Right atrium auricular region (tissue), 2 donors: ENCODE measurements around the gene ARL4A. TPM values are rescaled to one million over a fixed set of nuclear protein-coding genes. Genes with fewer than 3 reads are reported as not detected.

Source experiments
- DNase-seq: peaks from one replicate; pipeline ENCODE4 v3.0.0-alpha.2; 2019; ENCODE audit warnings: low spot score
- H3K27ac ChIP-seq, 2 donors: fragments of 200-600 bp; sonication (generic); 1 replicate in 1 of 2; 2 replicates in 1 of 2; pipeline ENCODE4 v1.5.1; 2016 to 2019
- H3K27me3 ChIP-seq, 2 donors: fragments of 200-600 bp; sonication (generic); one replicate each; pipeline versions ENCODE4 v1.5.1 to v1.6.0; 2017 to 2019
- H3K36me3 ChIP-seq: fragments of 200-600 bp; sonication (generic); one replicate; pipeline ENCODE4 v1.5.1; 2016
- H3K4me1 ChIP-seq, 2 donors: fragments of 200-600 bp; sonication (generic); one replicate each; pipeline versions ENCODE4 v1.5.1 to v1.6.0; 2017 to 2019
- H3K4me3 ChIP-seq, 2 donors: fragments of 200-600 bp; sonication (generic); 1 replicate in 1 of 2; 2 replicates in 1 of 2; pipeline ENCODE4 v1.5.1; 2017 to 2019; ENCODE audit warnings: mild to moderate bottlenecking in 1 of 2, moderate library complexity in 1 of 2
- H3K9me3 ChIP-seq, 2 donors: fragments of 200-600 bp; sonication (generic); one replicate each; pipeline ENCODE4 v1.5.1; 2019
- CTCF ChIP-seq, 2 donors: fragments of 200-600 bp; sonication (generic); IDR thresholded peaks; one replicate each; pipeline ENCODE4 v1.5.1; 2019; ENCODE audit warnings: antibody characterized with exemption in 2 of 2
- total RNA-seq, 2 donors: library from RNA; depleted of rRNA; stranded (reverse); fragments of >200 nt; gene quantifications; one replicate each; pipeline ENCODE4 v1.1.0, GENCODE V29; 2016

Gene ARL4A
- total RNA-seq, 2 donors from 2014 or later = 13.3 to 25.0 TPM

DNA sequence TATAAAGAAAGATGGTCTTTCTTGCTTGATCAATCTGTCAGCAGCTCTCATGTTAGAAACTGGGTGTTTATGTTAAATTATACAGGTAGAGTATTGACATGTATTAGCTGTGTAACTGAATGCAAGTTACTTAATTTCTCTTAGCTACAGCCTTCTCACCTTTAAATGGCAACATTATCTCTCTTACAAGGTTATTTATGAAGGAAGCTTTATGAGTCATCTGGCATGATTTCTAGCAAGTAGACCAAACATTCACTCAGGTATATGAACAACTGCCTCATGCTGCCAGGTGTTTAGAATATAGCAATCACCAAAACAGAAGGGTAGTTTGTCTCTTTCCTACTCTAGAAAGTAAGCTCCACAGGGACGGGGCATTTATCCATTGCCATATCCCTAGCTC lies 8.5 kb downstream of the ARL4A start:
- Histone ChIP-seq H3K9me3 (peaks cover 0 to 2% of the 10 kb centered on the region in 2 donors), H3K27me3 (no peaks in the 10 kb centered on the region), H3K27ac (no peak overlapping the region), H3K4me1 (no peaks in the 10 kb centered on the region), H3K4me3 (no peak overlapping the region), H3K36me3 (no peaks in the 10 kb centered on the region)
- no peak for DNase-seq
- no peak for TF ChIP-seq CTCF (IDR thresholded peaks at IDR 0.05)

DNA sequence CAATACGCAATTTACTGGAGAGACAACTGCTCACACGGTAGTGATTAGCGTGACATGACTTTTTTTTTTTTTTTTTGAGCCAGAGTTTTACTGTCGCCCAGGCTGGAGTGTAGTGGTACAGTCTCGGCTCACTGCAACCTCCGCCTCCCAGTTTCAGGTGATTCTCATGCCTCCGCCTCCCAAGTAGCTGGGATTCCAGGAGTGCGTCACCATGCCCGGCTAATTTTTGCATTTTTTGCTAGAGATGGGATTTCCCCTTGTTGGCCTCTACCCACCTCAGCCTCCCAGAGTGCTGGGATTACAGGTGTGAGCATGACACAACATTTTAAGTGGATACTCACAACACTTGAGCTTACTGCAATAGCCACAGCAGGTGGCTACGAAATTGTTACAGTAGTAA lies 11.9 kb downstream of the ARL4A start:
- no peak for TF ChIP-seq CTCF (IDR thresholded peaks at IDR 0.05)
- no peaks in the 10 kb centered on the region for H3K4me1 ChIP-seq
- no peak overlapping the region for H3K27ac ChIP-seq
- H3K27me3 ChIP-seq = no peaks in the 10 kb centered on the region
- no peak overlapping the region for H3K4me3 ChIP-seq
- no peak for DNase-seq
- no peaks in the 10 kb centered on the region for H3K36me3 ChIP-seq
- peaks cover 0 to 13% of the 10 kb centered on the region in 2 donors for H3K9me3 ChIP-seq

DNA sequence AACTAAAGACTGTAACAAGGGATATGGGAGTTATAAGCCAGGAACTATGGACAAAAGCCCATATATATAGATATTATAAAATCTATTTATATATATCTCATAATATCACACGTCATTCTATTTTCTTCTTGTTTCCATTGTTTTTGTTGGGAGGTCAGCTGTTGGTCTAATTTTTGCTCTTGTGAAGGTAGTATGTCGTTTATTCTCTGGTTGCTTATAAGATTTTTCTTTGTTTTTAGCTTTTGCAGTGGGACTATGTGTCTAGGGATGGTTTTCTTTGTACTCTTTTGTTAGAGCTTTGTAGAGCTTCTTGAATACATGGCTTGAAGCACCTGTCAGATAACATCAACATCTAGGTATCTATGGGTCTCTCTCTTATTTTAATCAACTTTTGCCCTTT lies 14.0 kb downstream of the ARL4A start:
- H3K4me3 ChIP-seq = no peak overlapping the region
- DNase-seq = no peak
- TF ChIP-seq CTCF (IDR thresholded peaks at IDR 0.05) = no peak

GRCh38 chr7:12703881-12704280 lies 16.4 kb downstream of the ARL4A start:
- no peak overlapping the region for H3K4me3 ChIP-seq
- no peaks in the 10 kb centered on the region for H3K27me3 ChIP-seq
- no peak for TF ChIP-seq CTCF (IDR thresholded peaks at IDR 0.05)
- no peaks in the 10 kb centered on the region for H3K36me3 ChIP-seq
- H3K27ac ChIP-seq = no peak overlapping the region
- H3K9me3 ChIP-seq = peaks cover 0 to 13% of the 10 kb centered on the region in 2 donors
- H3K4me1 ChIP-seq = no peaks in the 10 kb centered on the region
- no peak for DNase-seq

More for the DNA sequence above, 14.0 kb downstream of the ARL4A start:
- H3K27me3 ChIP-seq = no peaks in the 10 kb centered on the region
- H3K9me3 ChIP-seq = peaks cover 0 to 13% of the 10 kb centered on the region in 2 donors
- no peaks in the 10 kb centered on the region for H3K36me3 ChIP-seq
- H3K4me1 ChIP-seq = no peaks in the 10 kb centered on the region
- no peak overlapping the region for H3K27ac ChIP-seq

DNA sequence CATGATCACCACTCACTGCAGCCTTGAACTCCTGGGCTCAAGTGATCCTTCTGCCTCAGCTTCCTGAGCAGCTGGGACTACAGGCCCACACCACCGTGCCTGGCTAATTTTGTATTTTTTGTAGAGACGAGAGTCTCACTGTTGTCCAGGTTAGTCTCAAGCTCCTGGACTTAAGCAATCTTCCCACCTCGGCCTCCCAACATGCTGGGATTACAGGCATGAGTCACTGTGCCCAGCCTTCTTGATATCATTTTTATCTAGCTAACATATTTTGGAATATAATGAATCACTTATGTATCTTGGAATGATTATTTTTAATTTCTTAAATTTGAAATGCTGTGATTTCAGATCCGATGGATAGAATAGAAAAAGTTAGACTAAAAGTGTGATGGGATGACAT lies 18.4 kb downstream of the ARL4A start:
- Histone ChIP-seq H3K4me3 (no peak overlapping the region), H3K9me3 (peaks cover 0 to 12% of the 10 kb centered on the region in 2 donors), H3K27me3 (no peaks in the 10 kb centered on the region), H3K4me1 (no peaks in the 10 kb centered on the region), H3K27ac (no peak overlapping the region), H3K36me3 (no peaks in the 10 kb centered on the region)
- TF ChIP-seq CTCF (IDR thresholded peaks at IDR 0.05) = no peak
- DNase-seq = no peak

GRCh38 chr7:12706900-12707536 lies 19.6 kb downstream of the ARL4A start:
- H3K4me1 ChIP-seq = no peaks in the 10 kb centered on the region
- no peak overlapping the region for H3K27ac ChIP-seq
- DNase-seq = no peak
- H3K36me3 ChIP-seq = no peaks in the 10 kb centered on the region
- no peak for TF ChIP-seq CTCF (IDR thresholded peaks at IDR 0.05)
- peaks cover 0 to under 1% of the 10 kb centered on the region in 2 donors for H3K9me3 ChIP-seq
- no peak overlapping the region for H3K4me3 ChIP-seq
- H3K27me3 ChIP-seq = no peaks in the 10 kb centered on the region
